Tibial nerve (tissue), 4 donors: Measurements from ENCODE around the gene PRAMEF5. TPM values are rescaled to one million over a fixed set of nuclear protein-coding genes. Genes with fewer than 3 reads are reported as not detected.
"Not testable (repeated sequence)": the region's sequence is repeated elsewhere in the genome, so short reads cannot be mapped to it uniquely, and the experiment has no call there.

Experiments used
- DNase-seq, 2 donors: peaks; one replicate each; pipeline ENCODE4 v3.0.0-alpha.2; 2019; ENCODE audit warnings: low spot score in 2 of 2
- H3K27ac ChIP-seq, 4 donors: fragments of 200-600 bp; sonication (generic) in 3 of 4; one replicate each; pipeline ENCODE4 v1.5.1; 2017 to 2019; ENCODE audit warnings: mild to moderate bottlenecking in 1 of 4
- H3K27me3 ChIP-seq, 2 donors: fragments of 200-600 bp; sonication (generic) in 1 of 2; one replicate each; pipeline versions ENCODE4 v1.5.1 to v1.6.0; 2017 to 2019
- H3K36me3 ChIP-seq, 3 donors: fragments of 200-600 bp; sonication (generic); one replicate each; pipeline ENCODE4 v1.5.1; 2018 to 2019
- H3K4me1 ChIP-seq, 4 donors: fragments of 200-600 bp; sonication (generic) in 3 of 4; one replicate each; pipeline ENCODE4 v1.5.1; 2017 to 2019
- H3K4me3 ChIP-seq, 4 donors: fragments of 200-600 bp; sonication (generic) in 3 of 4; one replicate each; pipeline ENCODE4 v1.5.1; 2017 to 2019; ENCODE audit warnings: mild to moderate bottlenecking in 1 of 4, moderate library complexity in 1 of 4
- H3K9me3 ChIP-seq, 4 donors: fragments of 200-600 bp; sonication (generic) in 3 of 4; one replicate each; pipeline ENCODE4 v1.5.1; 2017 to 2019
- WGBS, 2 donors: methylation state at CpG; one replicate each; pipeline ENCODE4 v1.1.5; 2018; 5-methylcytosine and 5-hydroxymethylcytosine counted together
- total RNA-seq, 4 donors: library from RNA; depleted of rRNA; stranded (reverse); fragments of >200 nt; gene quantifications; one replicate each; pipeline ENCODE4 v1.1.0, GENCODE V29; 2016

Gene PRAMEF5
- total RNA-seq, 4 donors from 2014 or later, result not detected

- 58 to 66% methylated on average over 2 of the region's 2 CpGs for WGBS, 2 donors
These were observed 21.9 kb upstream of the PRAMEF5 start for GRCh38 chr1:13232056-13232455.

GRCh38 chr1:13234057-13234456 is 19.9 kb upstream of the PRAMEF5 start:
- 67 to 68% methylated on average over 1 of the region's 1 CpG for WGBS, 2 donors

More at GRCh38 chr1:13232056-13232455, 21.9 kb upstream of the PRAMEF5 start:
- H3K9me3 ChIP-seq, DNase-seq, H3K4me1 ChIP-seq, H3K4me3 ChIP-seq, H3K27me3 ChIP-seq, H3K27ac ChIP-seq, H3K36me3 ChIP-seq: not testable (repeated sequence)

GRCh38 chr1:13237572-13237971 is 16.4 kb upstream of the PRAMEF5 start:
- H3K27ac ChIP-seq, DNase-seq, H3K27me3 ChIP-seq, H3K36me3 ChIP-seq, H3K9me3 ChIP-seq, H3K4me1 ChIP-seq, H3K4me3 ChIP-seq: not testable (repeated sequence)
- 58 to 70% methylated on average over 4 of the region's 4 CpGs for WGBS, 2 donors

More at GRCh38 chr1:13234057-13234456, 19.9 kb upstream of the PRAMEF5 start:
- H3K4me1 ChIP-seq, DNase-seq, H3K27me3 ChIP-seq, H3K4me3 ChIP-seq, H3K9me3 ChIP-seq, H3K27ac ChIP-seq, H3K36me3 ChIP-seq: not testable (repeated sequence)

GRCh38 chr1:13239633-13240032 is 14.4 kb upstream of the PRAMEF5 start:
- not testable (repeated sequence) for DNase-seq, H3K9me3 ChIP-seq, H3K4me1 ChIP-seq, H3K27me3 ChIP-seq, H3K27ac ChIP-seq, H3K36me3 ChIP-seq, H3K4me3 ChIP-seq
- WGBS, 2 donors, result 86 to 89% methylated on average over 4 of the region's 4 CpGs

GRCh38 chr1:13243536-13244263 is 10.3 kb upstream of the PRAMEF5 start:
- DNase-seq, H3K4me1 ChIP-seq, H3K36me3 ChIP-seq, H3K27me3 ChIP-seq, H3K4me3 ChIP-seq, H3K27ac ChIP-seq, H3K9me3 ChIP-seq: not testable (repeated sequence)
- 80 to 84% methylated on average over 9 of the region's 9 CpGs for WGBS, 2 donors

GRCh38 chr1:13245841-13246553 is 8.0 kb upstream of the PRAMEF5 start:
- not testable (repeated sequence) for H3K27me3 ChIP-seq, H3K9me3 ChIP-seq, DNase-seq, H3K36me3 ChIP-seq, H3K4me3 ChIP-seq, H3K27ac ChIP-seq, H3K4me1 ChIP-seq
- 69 to 80% methylated on average over 5 of the region's 5 CpGs for WGBS, 2 donors

- DNase-seq, H3K4me1 ChIP-seq: not testable (repeated sequence)
- WGBS, 2 donors, result 86 to 89% methylated on average over 2 of the region's 2 CpGs
These were observed 7.5 kb upstream of the PRAMEF5 start for GRCh38 chr1:13246554-13246871.

GRCh38 chr1:13247122-13247521 is 6.9 kb upstream of the PRAMEF5 start:
- DNase-seq, H3K36me3 ChIP-seq, H3K9me3 ChIP-seq, H3K4me3 ChIP-seq, H3K27ac ChIP-seq, H3K27me3 ChIP-seq, H3K4me1 ChIP-seq: not testable (repeated sequence)
- 75% methylated on average over 7 of the region's 7 CpGs for WGBS, 2 donors

More at GRCh38 chr1:13246554-13246871, 7.5 kb upstream of the PRAMEF5 start:
- not testable (repeated sequence) for H3K27me3 ChIP-seq, H3K4me3 ChIP-seq, H3K36me3 ChIP-seq, H3K27ac ChIP-seq, H3K9me3 ChIP-seq

- not testable (repeated sequence) for H3K4me1 ChIP-seq, H3K27ac ChIP-seq, H3K36me3 ChIP-seq, H3K27me3 ChIP-seq, DNase-seq, H3K9me3 ChIP-seq, H3K4me3 ChIP-seq
- no CpG with 5 or more reads among the region's 3 CpGs for WGBS, 2 donors
These were observed 11.1 kb downstream of the PRAMEF5 start for GRCh38 chr1:13265124-13265523.

GRCh38 chr1:13277016-13277415 is 23.0 kb downstream of the PRAMEF5 start:
- not testable (repeated sequence) for H3K4me1 ChIP-seq, DNase-seq, H3K4me3 ChIP-seq, H3K9me3 ChIP-seq, H3K36me3 ChIP-seq, H3K27ac ChIP-seq, H3K27me3 ChIP-seq
- 67% methylated on average over 1 of the region's 6 CpGs; no CpG with 5 or more reads in 1 of the 2 donors for WGBS, 2 donors

- H3K9me3 ChIP-seq, DNase-seq, H3K4me3 ChIP-seq, H3K4me1 ChIP-seq, H3K27me3 ChIP-seq, H3K27ac ChIP-seq, H3K36me3 ChIP-seq: not testable (repeated sequence)
- 58 to 78% methylated on average over 3 of the region's 3 CpGs for WGBS, 2 donors
These were observed 25.6 kb downstream of the PRAMEF5 start for GRCh38 chr1:13279617-13280016.

GRCh38 chr1:13285037-13285436 is 31.0 kb downstream of the PRAMEF5 start, which contains the start of gene PRAMEF8:
Gene PRAMEF8, minus strand, starts transcription at chr1:13285137. Its CDS starts 1,046 bp downstream, at chr1:13284091.
- H3K27ac ChIP-seq, H3K27me3 ChIP-seq, H3K9me3 ChIP-seq, H3K4me3 ChIP-seq, DNase-seq, H3K36me3 ChIP-seq, H3K4me1 ChIP-seq: not testable (repeated sequence)
- no CpG with 5 or more reads among the region's 1 CpG for WGBS, 2 donors

- not testable (repeated sequence) for H3K4me3 ChIP-seq, DNase-seq, H3K4me1 ChIP-seq, H3K27me3 ChIP-seq, H3K36me3 ChIP-seq, H3K9me3 ChIP-seq, H3K27ac ChIP-seq
- 53 to 100% methylated on average over 1 to 2 of the region's 3 CpGs for WGBS, 2 donors
These were observed 35.0 kb downstream of the PRAMEF5 start for GRCh38 chr1:13289030-13289429.
